Small intestine (tissue), 7 donors: Measurements from ENCODE around the gene SLCO3A1. TPM values are rescaled to one million over a fixed set of nuclear protein-coding genes. Genes with fewer than 3 reads are reported as not detected.

Source experiments
- DNase-seq, 2 donors: peaks; one replicate each; pipeline versions ENCODE4 v3.0.0 to v3.0.0-alpha.2; 2013
- FAIRE-seq: peaks from 2 replicates; lab custom pipeline; 2012; peaks lifted over from hg19 to GRCh38; lab: Jason Lieb, UNC
- H3K27ac ChIP-seq, 3 donors: one replicate each; pipeline ENCODE4 v1.5.1; 2013; ENCODE audit warnings: low read length in 2 of 3, mild to moderate bottlenecking in 2 of 3, control low read depth in 1 of 3, inconsistent platforms in 1 of 3, low read depth in 1 of 3, moderate library complexity in 1 of 3
- H3K27me3 ChIP-seq, 3 donors: one replicate each; pipeline ENCODE4 v1.6.1; 2013; ENCODE audit warnings: low read length in 3 of 3, inconsistent platforms in 1 of 3; ENCODE audit not compliant: control insufficient read depth in 3 of 3, insufficient read depth in 3 of 3
- H3K36me3 ChIP-seq, 3 donors: one replicate each; pipeline ENCODE4 v1.6.1; 2013; ENCODE audit warnings: low read length in 3 of 3, inconsistent platforms in 1 of 3, low read depth in 1 of 3, mild to moderate bottlenecking in 1 of 3, moderate library complexity in 1 of 3; ENCODE audit not compliant: control insufficient read depth in 3 of 3, insufficient read depth in 2 of 3
- H3K4me1 ChIP-seq, 3 donors: one replicate each; pipeline ENCODE4 v1.6.1; 2013; ENCODE audit warnings: low read length in 2 of 3, inconsistent platforms in 1 of 3, low read depth in 1 of 3, mild to moderate bottlenecking in 1 of 3, moderate library complexity in 1 of 3; ENCODE audit not compliant: control insufficient read depth in 3 of 3, insufficient read depth in 2 of 3
- H3K4me3 ChIP-seq, 3 donors: one replicate each; pipeline ENCODE4 v1.5.1; 2013; ENCODE audit warnings: low read length in 3 of 3, control low read depth in 1 of 3, inconsistent platforms in 1 of 3, low read depth in 1 of 3, mild to moderate bottlenecking in 1 of 3, moderate library complexity in 1 of 3
- H3K9me3 ChIP-seq, 2 donors: one replicate each; pipeline ENCODE4 v1.6.1; 2013; ENCODE audit warnings: low read depth in 1 of 2, low read length in 1 of 2; ENCODE audit not compliant: control insufficient read depth in 2 of 2, insufficient read depth in 1 of 2
- WGBS, 3 donors: extraction: QIAGEN DNeasy Blood & Tissue Kit; methylation state at CpG; one replicate each; pipeline ENCODE4 v1.1.7; 2013; 5-methylcytosine and 5-hydroxymethylcytosine counted together
- polyA plus RNA-seq, 4 donors: library from polyadenylated mRNA; stranded (reverse) in 3 of 4; unstranded in 1 of 4; fragments of 200-250 nt in 3 of 4; fragments of 120-200 nt in 1 of 4; gene quantifications; one replicate each; pipeline versions ENCODE4 v1.2.1 to v1.2.3, GENCODE V29; 2013
- donor health status: healthy with polysubstance abuse.
- donor health status: control.
- donor health status: control.
- donor health status: Bipolar disorder and iron deficiency.
- donor health status: healthy.

SLCO3A1 gene
- polyA plus RNA-seq, 4 donors: 0.89 to 4.4 (median 2.6) TPM

DNA sequence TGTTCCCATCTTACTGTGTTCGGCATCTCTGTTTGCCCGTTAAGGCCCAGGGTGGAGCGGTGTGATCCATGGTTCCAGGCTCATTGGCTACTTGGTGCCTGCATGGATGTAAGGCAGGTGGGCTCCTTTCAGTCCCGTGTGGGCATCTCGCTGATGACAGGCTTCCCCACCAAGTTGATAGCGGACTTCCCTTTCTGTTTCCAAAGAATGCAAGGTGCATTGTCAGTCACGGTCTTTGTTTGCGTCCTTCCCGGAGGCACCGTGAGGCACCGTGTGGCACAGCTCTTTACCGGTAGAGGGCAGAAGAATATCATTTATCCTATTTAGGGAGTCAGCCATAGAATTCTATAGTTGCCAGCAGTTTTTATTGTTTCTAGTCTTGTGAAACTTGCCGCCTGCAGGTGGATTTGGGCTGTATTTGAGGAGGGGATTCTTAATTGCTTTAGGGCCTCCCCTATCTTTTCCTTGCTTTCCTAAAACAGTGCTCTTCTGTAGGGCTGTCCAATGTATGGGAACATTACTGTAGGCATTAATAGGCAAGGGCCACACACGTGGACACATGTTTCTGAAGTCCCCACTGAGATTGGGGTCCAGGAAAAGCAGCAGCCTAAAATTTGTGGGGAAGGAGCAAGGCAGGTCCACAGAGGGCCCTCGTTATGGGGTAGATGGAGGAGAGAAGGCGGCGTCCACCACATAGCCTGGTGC is 244.1 kb downstream of the SLCO3A1 start:
- Histone ChIP-seq H3K36me3 (no peaks in the 10 kb centered on the region), H3K27me3 (no peaks in the 10 kb centered on the region), H3K9me3 (no peaks in the 10 kb centered on the region), H3K4me1 (peaks cover 0 to 2% (median 0%) of the 10 kb centered on the region in 3 donors), H3K27ac (no peak overlapping the region), H3K4me3 (no peak overlapping the region)
- peak; percentile 58 to 74 for DNase-seq
- 33 to 39% (median 36%) methylated on average over 17 of the region's 17 CpGs for WGBS, 3 donors
- FAIRE-seq: no peak

- Histone ChIP-seq H3K27ac (no peak overlapping the region), H3K9me3 (no peaks in the 10 kb centered on the region), H3K4me1 (peaks cover 0 to 2% (median 0%) of the 10 kb centered on the region in 3 donors), H3K4me3 (no peak overlapping the region), H3K27me3 (no peaks in the 10 kb centered on the region), H3K36me3 (no peaks in the 10 kb centered on the region)
- DNase-seq (peak in 1 of 2 donors; percentile 18), FAIRE-seq (no peak)
- WGBS, 3 donors: 68 to 91% (median 84%) methylated on average over 5 of the region's 5 CpGs
These were observed 245.4 kb downstream of the SLCO3A1 start for GRCh38 chr15:92098869-92099268.

- no peak for DNase-seq
- H3K4me3 ChIP-seq: no peak overlapping the region
- H3K36me3 ChIP-seq: no peaks in the 10 kb centered on the region
- no peaks in the 10 kb centered on the region for H3K27me3 ChIP-seq
- 74 to 91% (median 88%) methylated on average over 2 of the region's 2 CpGs for WGBS, 3 donors
- no peak for FAIRE-seq
- no peak overlapping the region for H3K27ac ChIP-seq
- peaks cover 0 to 2% (median 0%) of the 10 kb centered on the region in 3 donors for H3K4me1 ChIP-seq
- no peaks in the 10 kb centered on the region for H3K9me3 ChIP-seq
These were observed 246.8 kb downstream of the SLCO3A1 start for GRCh38 chr15:92100301-92100700.

DNA sequence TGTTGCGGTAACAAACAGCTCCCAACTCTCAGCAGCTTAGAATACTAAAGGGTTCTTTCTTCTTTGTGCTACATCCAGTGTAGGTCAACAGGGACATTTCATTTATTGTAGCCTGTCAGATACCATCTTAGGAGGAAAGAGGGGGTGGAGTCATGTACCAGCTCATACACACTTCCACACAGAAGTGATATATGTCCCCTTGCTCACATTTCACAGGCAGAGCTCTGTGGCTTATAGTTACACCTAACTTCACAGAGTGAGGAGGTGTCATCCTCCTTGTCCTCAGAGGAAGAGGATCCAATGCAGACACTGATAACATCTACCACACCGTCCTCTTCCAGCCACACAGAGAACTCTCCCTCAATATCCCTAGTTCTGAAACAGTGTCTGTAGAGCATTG is 247.2 kb downstream of the SLCO3A1 start:
- no peak for FAIRE-seq
- H3K36me3 ChIP-seq: no peaks in the 10 kb centered on the region
- no peaks in the 10 kb centered on the region for H3K9me3 ChIP-seq
- WGBS, 3 donors: 83 to 93% (median 89%) methylated on average over 2 of the region's 2 CpGs
- no peak for DNase-seq
- no peak overlapping the region for H3K4me3 ChIP-seq
- H3K4me1 ChIP-seq: peaks cover 0 to 2% (median 0%) of the 10 kb centered on the region in 3 donors
- no peaks in the 10 kb centered on the region for H3K27me3 ChIP-seq
- H3K27ac ChIP-seq: no peak overlapping the region

DNA sequence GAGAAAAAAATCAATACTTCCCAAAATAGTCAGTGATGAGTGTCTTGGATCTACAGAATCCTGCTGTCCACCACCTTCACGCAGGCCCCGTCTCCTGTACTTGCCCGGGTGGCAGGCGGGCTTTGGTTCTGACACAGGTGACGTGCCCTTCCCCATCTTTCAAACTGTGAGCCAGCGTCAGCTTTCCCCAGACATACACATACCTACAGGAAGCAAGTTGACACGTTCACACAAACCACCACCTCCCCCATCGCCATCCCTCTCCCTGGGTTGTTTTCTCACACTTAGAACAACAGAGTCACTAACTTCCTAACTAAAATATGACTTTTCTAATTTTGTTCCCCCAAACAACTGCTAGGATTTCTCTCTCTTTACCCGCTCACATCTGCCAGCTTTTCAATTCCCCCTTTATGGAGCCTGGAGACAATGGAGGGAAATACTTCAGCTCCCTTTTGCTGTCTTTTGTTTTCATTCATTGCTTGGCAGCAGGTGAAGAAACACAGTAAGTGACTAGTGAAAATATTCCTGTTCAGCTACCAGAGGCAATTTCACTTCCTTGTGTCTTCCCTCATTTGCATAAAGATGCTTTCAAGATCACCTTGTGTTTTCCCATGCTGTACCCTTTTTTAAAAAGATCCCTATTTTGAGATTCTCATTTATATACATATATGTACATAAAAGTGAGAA is 248.3 kb downstream of the SLCO3A1 start:
- peaks cover 0 to 2% (median 0%) of the 10 kb centered on the region in 3 donors for H3K4me1 ChIP-seq
- H3K27me3 ChIP-seq: peaks cover 0 to 2% (median 0%) of the 10 kb centered on the region in 3 donors
- no peak overlapping the region for H3K27ac ChIP-seq
- H3K9me3 ChIP-seq: no peaks in the 10 kb centered on the region
- 57 to 71% (median 71%) methylated on average over 9 of the region's 9 CpGs for WGBS, 3 donors
- H3K36me3 ChIP-seq: no peaks in the 10 kb centered on the region
- no peak for FAIRE-seq
- no peak overlapping the region for H3K4me3 ChIP-seq
- peak in 1 of 2 donors; percentile 4 for DNase-seq

GRCh38 chr15:92102395-92102755 is 248.9 kb downstream of the SLCO3A1 start:
- DNase-seq: no peak
- Histone ChIP-seq H3K36me3 (no peaks in the 10 kb centered on the region), H3K27ac (no peak overlapping the region), H3K9me3 (no peaks in the 10 kb centered on the region), H3K4me1 (peaks cover 0 to 3% (median 0%) of the 10 kb centered on the region in 3 donors), H3K4me3 (no peak overlapping the region), H3K27me3 (peaks cover 0 to 2% (median 0%) of the 10 kb centered on the region in 3 donors)
- 87 to 93% (median 89%) methylated on average over 2 of the region's 2 CpGs for WGBS, 3 donors
- no peak for FAIRE-seq

DNA sequence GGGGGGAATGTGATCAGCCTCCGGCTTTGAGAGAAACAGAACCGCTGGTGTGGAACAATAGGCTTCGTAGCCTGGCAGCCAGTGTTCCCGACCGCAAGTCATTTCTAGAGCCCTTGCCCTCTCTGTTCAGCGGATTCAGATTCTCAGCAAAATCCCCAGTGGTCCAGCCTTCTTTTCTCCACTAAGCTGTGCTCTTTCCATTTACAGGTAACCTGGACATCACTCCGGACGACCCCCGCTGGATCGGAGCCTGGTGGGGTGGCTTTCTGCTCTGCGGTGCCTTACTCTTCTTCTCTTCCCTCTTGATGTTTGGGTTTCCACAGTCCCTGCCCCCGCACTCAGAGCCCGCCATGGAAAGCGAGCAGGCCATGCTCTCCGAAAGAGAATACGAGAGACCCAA is 250.6 kb downstream of the SLCO3A1 start:
- Histone ChIP-seq H3K27me3 (peaks cover 0 to 8% (median 0%) of the 10 kb centered on the region in 3 donors), H3K4me3 (no peak overlapping the region), H3K4me1 (peaks cover 0 to 5% (median 0%) of the 10 kb centered on the region in 3 donors), H3K27ac (no peak overlapping the region), H3K9me3 (no peaks in the 10 kb centered on the region), H3K36me3 (no peaks in the 10 kb centered on the region)
- FAIRE-seq (no peak), DNase-seq (no peak)
- 91 to 94% (median 93%) methylated on average over 15 to 16 of the region's 16 CpGs for WGBS, 3 donors

DNA sequence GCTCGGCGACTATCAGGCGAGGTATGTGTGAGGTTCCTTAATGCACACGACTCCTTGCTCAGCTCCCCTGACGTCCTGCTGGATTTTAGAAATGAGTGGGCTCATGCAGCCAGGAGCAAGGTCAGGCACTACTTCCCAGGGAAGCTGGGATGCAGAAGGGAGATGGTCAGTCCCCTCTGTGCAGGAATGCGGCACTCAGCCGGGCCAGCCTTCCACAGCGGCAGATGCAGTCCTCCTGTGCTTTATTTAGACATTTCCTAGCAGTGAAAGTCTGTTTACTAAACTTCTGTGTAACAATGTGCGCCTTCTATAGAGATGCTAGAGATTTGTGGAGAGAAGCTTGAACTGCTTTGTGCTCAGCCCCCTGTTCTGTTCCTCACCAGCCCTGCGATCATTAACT is 252.1 kb downstream of the SLCO3A1 start:
- peaks cover 0 to 5% (median 0%) of the 10 kb centered on the region in 3 donors for H3K4me1 ChIP-seq
- peaks cover 0 to 8% (median 0%) of the 10 kb centered on the region in 3 donors for H3K27me3 ChIP-seq
- H3K4me3 ChIP-seq: no peak overlapping the region
- no peak for FAIRE-seq
- H3K36me3 ChIP-seq: no peaks in the 10 kb centered on the region
- H3K27ac ChIP-seq: no peak overlapping the region
- H3K9me3 ChIP-seq: no peaks in the 10 kb centered on the region
- 61 to 70% (median 63%) methylated on average over 10 of the region's 10 CpGs for WGBS, 3 donors
- DNase-seq: no peak
